Kidney (tissue), 14 donors: ENCODE results near the gene ASS1. TPM values are rescaled to one million over a fixed set of nuclear protein-coding genes. Genes with fewer than 3 reads are reported as not detected.

Experiments used
- DNase-seq, 5 donors: peaks; one replicate each; pipeline ENCODE4 v3.0.0-alpha.2; 2013 to 2020
- FAIRE-seq: peaks from 2 replicates; lab custom pipeline; 2012; peaks lifted over from hg19 to GRCh38; lab: Jason Lieb, UNC
- H3K27ac ChIP-seq, 2 donors: one replicate each; pipeline ENCODE4 v1.7.0; 2013; ENCODE audit warnings: low read depth in 2 of 2, low read length in 2 of 2, inconsistent platforms in 1 of 2
- H3K27me3 ChIP-seq: one replicate; pipeline ENCODE4 v1.7.1; 2013; ENCODE audit warnings: low read length, inconsistent platforms; ENCODE audit not compliant: control insufficient read depth, insufficient read depth
- H3K36me3 ChIP-seq, 3 donors: one replicate each; pipeline versions ENCODE4 v1.7.0 to v1.7.1; 2013; ENCODE audit warnings: low read length in 3 of 3, control low read depth in 1 of 3, inconsistent platforms in 1 of 3; ENCODE audit not compliant: insufficient read depth in 3 of 3, control insufficient read depth in 2 of 3
- H3K4me1 ChIP-seq, 3 donors: one replicate each; pipeline versions ENCODE4 v1.7.0 to v1.7.1; 2013; ENCODE audit warnings: low read length in 3 of 3, inconsistent platforms in 1 of 3, low read depth in 1 of 3; ENCODE audit not compliant: control insufficient read depth in 2 of 3, insufficient read depth in 2 of 3
- H3K4me3 ChIP-seq, 3 donors: one replicate each; pipeline versions ENCODE4 v1.7.0 to v1.8.1; 2013; ENCODE audit warnings: low read length in 3 of 3, control low read depth in 1 of 3, inconsistent platforms in 1 of 3
- H3K9ac ChIP-seq, 3 donors: one replicate each; pipeline versions ENCODE4 v1.7.0 to v1.7.1; 2013; ENCODE audit warnings: low read length in 3 of 3, control low read depth in 1 of 3, inconsistent platforms in 1 of 3
- H3K9me3 ChIP-seq, 3 donors: one replicate each; pipeline versions ENCODE4 v1.7.0 to v1.7.1; 2013; ENCODE audit warnings: low read length in 3 of 3, control low read depth in 1 of 3, inconsistent platforms in 1 of 3; ENCODE audit not compliant: control insufficient read depth in 2 of 3, insufficient read depth in 1 of 3
- intact Hi-C: fragments of 100-400 bp; cut with DNase I; formaldehyde crosslinking; loops from one replicate; pipeline ENCODE4 v1.11.1; 2022
- polyA plus RNA-seq: library from polyadenylated mRNA; stranded (reverse); fragments of 350-450 nt; fragmentation: Illumina TruSeq; extraction: RNeasy Lipid Tissue Mini Kit (QIAGEN cat#74804); gene quantifications from one replicate; pipeline ENCODE4 v1.2.3, GENCODE V29; 2014; ENCODE audit warnings: low read depth, low replicate concordance; ENCODE audit not compliant: insufficient read depth
- total RNA-seq: library from RNA; stranded (reverse); fragmentation: NEBNext Ultra II Directional; extraction: Animal tissue kit (Norgen Biotek cat#: 25700); gene quantifications from one replicate; pipeline ENCODE4 v1.2.1, GENCODE V29; 2021
- TF ChIP-seq, protein P1 (sequence below): IDR thresholded peaks from 3 replicates; pipeline ENCODE4 v1.5.1; 2012; ENCODE audit warnings: mild to moderate bottlenecking, moderate library complexity, borderline replicate concordance; ENCODE audit not compliant: insufficient read depth; ENCODE audit errors: extremely low read depth
- donor health status: control.
- donor health status: control.
- donor health status: control.
- donor health status: control.
- donor health status: control.
- donor health status: DM: yes; HTN: yes; CAD: no.
- donor health status: Normal renal cell carcinoma (clear cell type).

The ASS1 gene
- total and polyA plus RNA-seq, 2 donors from 2014 or later: 124 to 1,185 TPM

DNA sequence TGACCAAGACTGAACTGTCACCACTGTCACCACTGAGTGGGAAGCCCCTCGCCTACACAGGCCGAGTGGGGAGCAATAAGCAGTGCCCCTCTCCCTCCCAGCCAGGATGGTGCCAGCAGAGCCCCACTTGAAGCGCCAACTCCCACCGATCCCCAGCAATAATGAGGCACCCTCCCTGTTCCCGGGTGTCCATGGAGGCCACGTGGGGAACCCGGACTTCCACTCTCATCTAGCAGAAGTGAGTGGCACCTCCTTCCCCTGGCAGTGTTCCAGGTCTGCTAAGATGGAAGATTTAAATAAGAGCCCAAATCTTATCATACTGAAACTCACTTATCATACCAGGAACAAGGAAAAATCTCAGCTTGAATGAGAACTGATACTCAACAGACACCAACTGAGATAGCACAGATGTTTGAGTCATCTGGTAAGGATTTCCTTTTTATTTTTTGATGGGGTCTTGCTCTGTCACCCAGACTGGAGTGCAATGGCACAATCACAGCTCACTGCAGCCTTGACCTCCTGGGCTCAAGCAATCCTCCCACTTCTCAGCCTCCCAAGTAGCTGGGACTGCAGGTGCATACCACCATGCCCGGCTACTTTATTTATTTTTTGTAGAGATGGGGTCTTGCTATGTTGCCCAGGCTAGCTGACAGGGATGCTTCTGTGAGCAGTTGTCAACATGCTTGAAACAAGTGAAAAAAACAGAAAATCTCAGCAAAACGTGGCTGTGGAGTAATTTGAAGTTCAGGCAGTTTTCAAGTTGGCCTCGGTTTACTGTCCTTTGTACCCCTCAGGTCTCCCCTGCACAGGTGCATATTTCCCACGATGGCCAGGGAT lies 29.6 kb upstream of the ASS1 start:
- H3K4me1 ChIP-seq: no peaks in the 10 kb centered on the region
- intact Hi-C loops: no loop called here
- no peaks in the 10 kb centered on the region for H3K9me3 ChIP-seq
- H3K36me3 ChIP-seq: no peaks in the 10 kb centered on the region
- TF ChIP-seq, protein P1, sequence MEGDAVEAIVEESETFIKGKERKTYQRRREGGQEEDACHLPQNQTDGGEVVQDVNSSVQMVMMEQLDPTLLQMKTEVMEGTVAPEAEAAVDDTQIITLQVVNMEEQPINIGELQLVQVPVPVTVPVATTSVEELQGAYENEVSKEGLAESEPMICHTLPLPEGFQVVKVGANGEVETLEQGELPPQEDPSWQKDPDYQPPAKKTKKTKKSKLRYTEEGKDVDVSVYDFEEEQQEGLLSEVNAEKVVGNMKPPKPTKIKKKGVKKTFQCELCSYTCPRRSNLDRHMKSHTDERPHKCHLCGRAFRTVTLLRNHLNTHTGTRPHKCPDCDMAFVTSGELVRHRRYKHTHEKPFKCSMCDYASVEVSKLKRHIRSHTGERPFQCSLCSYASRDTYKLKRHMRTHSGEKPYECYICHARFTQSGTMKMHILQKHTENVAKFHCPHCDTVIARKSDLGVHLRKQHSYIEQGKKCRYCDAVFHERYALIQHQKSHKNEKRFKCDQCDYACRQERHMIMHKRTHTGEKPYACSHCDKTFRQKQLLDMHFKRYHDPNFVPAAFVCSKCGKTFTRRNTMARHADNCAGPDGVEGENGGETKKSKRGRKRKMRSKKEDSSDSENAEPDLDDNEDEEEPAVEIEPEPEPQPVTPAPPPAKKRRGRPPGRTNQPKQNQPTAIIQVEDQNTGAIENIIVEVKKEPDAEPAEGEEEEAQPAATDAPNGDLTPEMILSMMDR: no peak
- FAIRE-seq (no peak), DNase-seq (no peak)
- no peak overlapping the region for H3K4me3 ChIP-seq
- no peaks in the 10 kb centered on the region for H3K27me3 ChIP-seq
- no peak overlapping the region for H3K9ac ChIP-seq
- no peak overlapping the region for H3K27ac ChIP-seq

DNA sequence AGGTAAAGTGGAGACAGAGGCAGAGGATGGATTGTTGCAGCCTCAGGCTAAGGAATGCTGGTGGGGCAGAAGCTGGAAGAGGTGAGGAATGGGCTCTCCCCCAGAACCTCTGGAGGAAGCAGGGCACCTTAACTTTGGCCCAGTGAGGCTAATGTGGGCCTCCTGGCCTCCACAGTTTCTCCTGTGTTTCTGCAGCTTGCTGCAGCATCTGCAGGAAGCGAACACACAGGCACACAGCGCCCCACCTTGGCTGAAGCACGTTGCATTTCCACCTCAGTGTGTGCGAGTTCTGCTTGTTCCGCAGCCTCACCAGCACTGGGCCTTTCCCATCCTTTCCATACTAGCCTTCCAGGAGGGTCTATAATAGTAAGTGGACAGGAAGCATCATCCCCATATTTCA lies 27.2 kb upstream of the ASS1 start:
- TF ChIP-seq, protein P1: no peak
- FAIRE-seq (no peak), DNase-seq (no peak)
- Histone ChIP-seq H3K4me3 (no peak overlapping the region), H3K27me3 (no peaks in the 10 kb centered on the region), H3K9ac (no peak overlapping the region), H3K27ac (no peak overlapping the region), H3K9me3 (no peaks in the 10 kb centered on the region), H3K36me3 (no peaks in the 10 kb centered on the region), H3K4me1 (no peaks in the 10 kb centered on the region)
- intact Hi-C loops: no loop called here

DNA sequence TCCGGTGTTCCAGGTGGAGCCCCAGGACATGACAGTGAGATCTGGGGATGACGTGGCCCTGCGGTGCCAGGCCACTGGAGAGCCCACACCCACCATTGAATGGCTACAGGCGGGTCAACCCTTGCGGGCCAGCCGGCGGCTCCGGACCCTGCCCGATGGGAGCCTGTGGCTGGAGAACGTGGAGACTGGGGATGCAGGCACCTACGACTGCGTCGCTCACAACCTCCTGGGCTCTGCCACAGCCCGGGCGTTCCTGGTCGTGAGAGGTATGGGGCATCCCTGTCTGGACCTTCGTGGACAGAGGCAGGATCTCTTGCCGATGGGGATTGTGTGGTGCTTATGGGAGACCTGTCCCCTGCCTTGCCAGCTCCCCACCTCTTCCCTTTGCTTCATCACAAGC lies 26.0 kb upstream of the ASS1 start:
- Histone ChIP-seq H3K36me3 (no peaks in the 10 kb centered on the region), H3K4me3 (no peak overlapping the region), H3K4me1 (no peaks in the 10 kb centered on the region), H3K27me3 (no peaks in the 10 kb centered on the region), H3K9ac (no peak overlapping the region), H3K9me3 (no peaks in the 10 kb centered on the region), H3K27ac (no peak overlapping the region)
- DNase-seq (no peak), FAIRE-seq (no peak)
- TF ChIP-seq, protein P1: no peak
- intact Hi-C loops: no loop called here
